Mesodermal cell (in vitro differentiated cells): Measurements from ENCODE around the gene TRMT2B.

Experiments used
- H3K27ac ChIP-seq: 2 replicates; pipeline ENCODE4 v1.7.0; 2013; ENCODE audit warnings: mild to moderate bottlenecking, low read depth, low read length, moderate library complexity; ENCODE audit not compliant: severe bottlenecking
- H3K36me3 ChIP-seq: 2 replicates; pipeline ENCODE4 v1.7.1; 2013; ENCODE audit warnings: mild to moderate bottlenecking, low read length, moderate library complexity; ENCODE audit not compliant: control insufficient read depth, insufficient read depth
- H3K4me1 ChIP-seq: one replicate; pipeline ENCODE4 v1.7.1; 2013; ENCODE audit warnings: mild to moderate bottlenecking, low read length; ENCODE audit not compliant: insufficient read depth, control insufficient read depth, poor library complexity, severe bottlenecking
- H3K4me3 ChIP-seq: 2 replicates; pipeline ENCODE4 v1.7.0; 2013; ENCODE audit warnings: low read length, control low read depth, mild to moderate bottlenecking; ENCODE audit not compliant: insufficient read depth, poor library complexity, severe bottlenecking; ENCODE audit errors: extremely low read depth
- H3K9me3 ChIP-seq: 2 replicates; pipeline ENCODE4 v1.7.1; 2013; ENCODE audit warnings: mild to moderate bottlenecking, low read length, moderate library complexity; ENCODE audit not compliant: control insufficient read depth
- WGBS, 2 experiments: methylation state at CpG; one replicate each; pipeline ENCODE4 v1.1.5; 2013; ENCODE audit warnings: missing lambda C conversion rate in 2 of 2; ENCODE audit not compliant: insufficient coverage in 2 of 2; 5-methylcytosine and 5-hydroxymethylcytosine counted together

Gene TRMT2B

DNA sequence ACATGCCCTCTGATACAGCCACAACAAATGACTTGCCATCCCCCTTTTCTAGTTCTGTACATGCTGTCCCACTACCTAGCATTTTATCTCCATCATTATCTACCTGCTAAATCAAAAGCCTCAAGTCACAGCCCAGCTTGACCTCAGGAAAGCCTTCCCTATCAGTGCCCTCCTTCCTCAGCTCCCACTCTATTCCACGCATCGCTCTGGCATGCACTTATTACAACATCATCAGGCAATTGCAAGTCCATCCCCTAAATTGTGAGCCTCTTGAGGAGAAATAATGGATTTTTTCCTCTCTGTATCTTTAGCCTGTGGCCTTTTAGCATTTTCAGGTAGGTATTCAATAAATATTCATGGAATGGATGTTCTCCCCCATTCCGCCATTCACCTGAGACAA is 76.7 kb downstream of the TRMT2B start:
- no peak overlapping the region for H3K27ac ChIP-seq
- WGBS, 2 experiments, result no CpG with 5 or more reads among the region's 3 CpGs
- H3K4me3 ChIP-seq, result no peak overlapping the region
- H3K4me1 ChIP-seq, result no peaks in the 10 kb centered on the region
- no peaks in the 10 kb centered on the region for H3K36me3 ChIP-seq
- no peaks in the 10 kb centered on the region for H3K9me3 ChIP-seq

DNA sequence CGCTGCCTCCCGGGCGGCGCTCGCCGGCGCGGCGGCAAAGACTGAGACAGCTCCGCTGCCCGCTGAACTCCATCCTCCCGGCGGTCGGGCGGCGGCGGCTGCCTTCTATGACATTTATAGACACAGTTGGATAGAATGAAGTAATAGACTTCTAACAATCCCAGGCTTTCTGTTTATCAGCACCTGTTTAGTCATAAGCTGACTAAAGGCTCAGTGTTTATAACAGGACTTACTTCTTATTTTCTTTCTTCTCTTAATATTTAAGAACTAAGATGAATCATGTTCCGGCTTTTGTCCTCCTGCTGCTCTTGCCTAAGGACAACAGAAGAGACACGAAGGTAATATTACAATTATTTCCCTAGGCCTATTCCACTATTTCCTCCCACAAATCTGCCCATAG is 78.5 kb downstream of the TRMT2B start:
- WGBS, 2 experiments, result no CpG with 5 or more reads among the region's 19 CpGs
- Histone ChIP-seq H3K36me3 (no peaks in the 10 kb centered on the region), H3K4me1 (no peaks in the 10 kb centered on the region), H3K27ac (no peak overlapping the region), H3K4me3 (no peak overlapping the region), H3K9me3 (no peaks in the 10 kb centered on the region)

DNA sequence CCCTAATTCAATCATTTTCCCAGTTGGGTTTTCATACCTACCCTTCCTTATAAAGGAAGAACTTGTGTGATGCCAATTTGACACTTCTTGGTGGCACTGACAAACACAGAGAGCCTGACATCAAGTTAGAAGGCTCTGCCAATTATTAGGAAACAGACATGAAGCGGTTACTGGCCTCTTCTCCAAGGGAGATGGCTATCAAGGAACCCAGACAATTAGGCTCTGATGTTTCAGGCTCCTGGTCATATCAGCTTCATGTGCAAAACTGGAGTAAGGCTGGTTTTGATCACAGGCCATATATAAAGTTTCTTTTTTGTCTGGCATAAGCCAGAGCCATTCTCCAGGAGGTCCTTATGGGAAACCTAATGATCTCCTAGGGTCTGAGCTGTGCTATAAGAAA is 82.0 kb downstream of the TRMT2B start:
- Histone ChIP-seq H3K36me3 (no peaks in the 10 kb centered on the region), H3K4me1 (no peaks in the 10 kb centered on the region), H3K27ac (no peak overlapping the region), H3K4me3 (no peak overlapping the region), H3K9me3 (no peaks in the 10 kb centered on the region)
- WGBS, 2 experiments, result 80 to 83% methylated on average over 1 of the region's 1 CpG

DNA sequence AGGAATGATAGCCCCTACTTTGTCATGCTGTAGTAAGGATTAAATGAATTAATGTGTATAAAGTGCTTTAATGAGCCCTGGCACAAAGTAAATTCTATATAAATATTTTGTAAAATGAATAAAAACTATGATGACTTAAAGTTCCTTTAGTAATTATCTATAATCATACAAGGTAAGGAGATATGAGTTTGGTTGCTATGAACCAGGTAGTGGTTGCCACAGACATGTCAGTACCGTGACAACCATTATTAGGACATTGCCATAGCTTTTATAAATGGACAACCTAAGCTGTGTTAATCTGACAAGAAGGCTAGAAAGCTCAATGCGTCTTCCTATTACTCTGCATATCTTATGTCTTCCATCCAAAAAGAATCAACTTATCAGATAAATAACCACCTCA is 82.5 kb downstream of the TRMT2B start, which contains the start of gene ARL13A:
Gene ARL13A (plus strand): TSS at position 301 of the 400 bp plus-strand sequence. CDS start 3,982 bp downstream, outside the sequence.
- Histone ChIP-seq H3K27ac (no peak within 1 kb of the TSS), H3K4me1 (no peaks in the 10 kb centered on the region), H3K9me3 (no peaks in the 10 kb centered on the region), H3K36me3 (no peaks in the 10 kb centered on the region), H3K4me3 (no peak within 1 kb of the TSS)
- WGBS, 2 experiments, result 100% methylated on average over 1 of the region's 2 CpGs; no CpG with 5 or more reads in 1 of the 2 experiments

DNA sequence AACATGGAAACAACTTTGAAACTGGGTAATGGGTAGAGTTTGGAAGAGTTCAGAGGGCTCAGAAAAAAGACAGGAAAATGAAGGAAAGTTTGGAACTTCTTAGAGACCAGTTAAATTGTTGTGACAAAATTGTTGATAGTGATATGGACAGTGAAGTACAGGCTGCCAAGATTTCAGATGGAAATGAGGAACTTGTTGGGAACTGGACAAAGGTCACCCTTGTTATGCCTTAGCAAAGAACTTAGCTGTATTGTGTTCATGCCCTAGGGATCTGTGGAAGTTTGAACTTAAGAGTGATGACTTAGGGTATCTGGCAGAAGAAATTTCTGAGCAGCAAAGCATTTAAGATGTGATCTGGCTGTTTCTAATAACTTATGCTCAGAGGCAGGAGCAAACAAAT is 87.5 kb downstream of the TRMT2B start:
- H3K27ac ChIP-seq, result no peak overlapping the region
- no peaks in the 10 kb centered on the region for H3K4me1 ChIP-seq
- H3K4me3 ChIP-seq, result no peak overlapping the region
- no peaks in the 10 kb centered on the region for H3K9me3 ChIP-seq
- no peaks in the 10 kb centered on the region for H3K36me3 ChIP-seq

DNA sequence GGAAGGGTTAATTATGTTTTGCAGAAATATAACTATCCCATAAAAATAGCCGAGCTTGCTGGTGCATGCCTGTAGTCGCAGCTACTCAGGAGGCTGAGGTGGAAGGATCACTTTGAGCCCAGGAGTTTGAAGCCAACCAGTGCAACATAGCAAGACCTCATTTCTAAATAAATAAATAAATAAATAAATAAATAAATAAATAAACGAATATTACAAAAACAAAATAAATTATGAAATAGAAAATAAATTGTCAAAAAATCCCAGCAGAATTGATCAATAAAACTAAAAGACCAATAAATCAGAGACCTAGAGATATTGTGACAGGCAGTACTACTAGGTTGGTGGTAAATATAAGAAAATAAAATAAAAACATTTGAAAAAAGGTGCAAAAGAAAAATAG is 89.1 kb downstream of the TRMT2B start:
- no CpG with 5 or more reads among the region's 3 CpGs for WGBS, 2 experiments
- Histone ChIP-seq H3K9me3 (no peaks in the 10 kb centered on the region), H3K27ac (no peak overlapping the region), H3K4me1 (no peaks in the 10 kb centered on the region), H3K4me3 (no peak overlapping the region), H3K36me3 (no peaks in the 10 kb centered on the region)
